GM23248 (cell line): ENCODE data around the gene SH3BP1. TPM values are rescaled to one million over a fixed set of nuclear protein-coding genes. Genes with fewer than 3 reads are reported as not detected.

Experiments used
- DNase-seq: peaks from one replicate; pipeline ENCODE4 v3.0.0-alpha.2; 2015
- H2AFZ ChIP-seq: fragments of 200-600 bp; sonication (generic); 2 replicates; pipeline ENCODE4 v1.6.1; 2016; ENCODE audit warnings: antibody characterized with exemption
- H3F3A ChIP-seq: fragments of 200-600 bp; sonication (generic); 2 replicates; pipeline ENCODE4 v1.6.1; 2016; ENCODE audit warnings: mild to moderate bottlenecking, antibody characterized with exemption, mixed run types; ENCODE audit not compliant: insufficient read depth
- H3K27ac ChIP-seq: fragments of 200-600 bp; sonication (generic); 2 replicates; pipeline ENCODE4 v1.5.1; 2016; ENCODE audit warnings: mild to moderate bottlenecking
- H3K27me3 ChIP-seq: fragments of 200-600 bp; sonication (generic); replicated peaks from 2 replicates; pipeline ENCODE4 v1.6.1; 2016; ENCODE audit warnings: mild to moderate bottlenecking; ENCODE audit not compliant: insufficient read depth
- H3K36me3 ChIP-seq: fragments of 200-600 bp; sonication (generic); 2 replicates; pipeline ENCODE4 v1.6.1; 2016; ENCODE audit warnings: low read depth, mild to moderate bottlenecking
- H3K4me1 ChIP-seq: fragments of 200-600 bp; sonication (generic); 2 replicates; pipeline ENCODE4 v1.6.1; 2016; ENCODE audit warnings: mild to moderate bottlenecking; ENCODE audit not compliant: insufficient read depth
- H3K4me2 ChIP-seq: fragments of 200-600 bp; sonication (generic); one replicate; pipeline ENCODE4 v1.6.1; 2016; ENCODE audit warnings: mild to moderate bottlenecking; ENCODE audit not compliant: unreplicated experiment
- H3K4me3 ChIP-seq: fragments of 200-600 bp; sonication (generic); 2 replicates; pipeline ENCODE4 v1.5.1; 2016; ENCODE audit warnings: mild to moderate bottlenecking
- H3K79me2 ChIP-seq: fragments of 200-600 bp; sonication (generic); 2 replicates; pipeline ENCODE4 v1.6.1; 2016; ENCODE audit warnings: mild to moderate bottlenecking; ENCODE audit not compliant: insufficient read depth
- H3K9ac ChIP-seq: fragments of 200-600 bp; sonication (generic); 2 replicates; pipeline ENCODE4 v1.6.1; 2016; ENCODE audit warnings: mild to moderate bottlenecking
- H3K9me2 ChIP-seq: fragments of 200-600 bp; sonication (generic); 2 replicates; pipeline ENCODE4 v1.6.1; 2016; ENCODE audit warnings: mixed run types, mild to moderate bottlenecking, moderate library complexity; ENCODE audit not compliant: insufficient read depth
- H3K9me3 ChIP-seq: fragments of 200-600 bp; sonication (generic); one replicate; pipeline ENCODE4 v1.6.1; 2017; ENCODE audit warnings: low read depth
- H4K20me1 ChIP-seq: fragments of 200-600 bp; sonication (generic); 2 replicates; pipeline ENCODE4 v1.6.0; 2016; ENCODE audit not compliant: insufficient read depth
- EZH2 ChIP-seq: fragments of 200-600 bp; sonication (generic); IDR thresholded peaks from 2 replicates; pipeline ENCODE4 v1.6.1; 2018; ENCODE audit warnings: antibody characterized with exemption, mild to moderate bottlenecking; ENCODE audit not compliant: insufficient read depth, poor library complexity, severe bottlenecking
- EZH2phosphoT487 ChIP-seq: fragments of 200-600 bp; sonication (generic); IDR thresholded peaks from 2 replicates; pipeline ENCODE4 v1.6.1; 2018; ENCODE audit warnings: antibody characterized with exemption, moderate library complexity, mild to moderate bottlenecking, low read depth; ENCODE audit not compliant: insufficient read depth
- WGBS, 2 experiments: methylation state at CpG; one replicate each; pipeline ENCODE4 v1.1.6; 2015 to 2017; ENCODE audit warnings: low lambda C conversion rate in 2 of 2, low coverage in 1 of 2; ENCODE audit errors: missing lambda C conversion rate in 2 of 2; 5-methylcytosine and 5-hydroxymethylcytosine counted together
- in situ Hi-C: fragments of 300-500 bp; cut with MboI; formaldehyde crosslinking; loops from 2 replicates; pipeline ENCODE4 v1.15.0; 2020
- polyA plus RNA-seq: library from polyadenylated mRNA; unstranded; fragments of >200 nt; fragmentation: Nextera tagmentation; extraction: Ambion mirVana; gene quantifications from 2 replicates; pipeline ENCODE4 v1.2.1, GENCODE V29; 2016
- total RNA-seq: library from RNA; depleted of rRNA; stranded (reverse); fragments of >200 nt; shearing (Covaris generic); gene quantifications from 2 replicates; pipeline ENCODE4 v1.2.3, GENCODE V29; 2014

Gene SH3BP1
- total and polyA plus RNA-seq, 2 experiments from 2014 or later, result 0.81 to 9.9 TPM

DNA sequence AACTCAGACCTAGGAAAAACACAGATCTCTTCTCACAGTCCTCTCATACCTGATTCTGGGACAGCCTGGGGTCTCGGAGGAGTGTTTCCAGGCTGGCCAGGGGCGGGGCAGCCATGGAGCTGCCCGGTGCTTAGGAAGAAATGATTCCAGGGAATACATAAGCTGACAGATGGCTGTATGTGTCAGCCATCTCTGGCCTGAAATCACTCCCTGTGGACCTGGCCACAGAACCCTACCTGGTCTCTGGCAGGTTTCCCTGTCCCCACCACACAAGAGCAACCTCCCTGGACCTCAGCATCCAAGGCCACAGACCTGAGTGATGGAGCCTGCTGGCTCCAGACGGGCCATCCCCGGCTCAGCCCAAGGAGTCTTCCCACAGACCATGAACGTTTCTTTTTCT, 20.8 kb upstream of the SH3BP1 start:
- Histone ChIP-seq H3K9me2 (no peaks in the 10 kb centered on the region), H4K20me1 (no peaks in the 10 kb centered on the region), H3K9ac (no peak overlapping the region), H2AFZ (no peak overlapping the region), H3K36me3 (no peaks in the 10 kb centered on the region), H3K4me3 (no peak overlapping the region), H3K9me3 (no peaks in the 10 kb centered on the region), H3F3A (no peaks in the 10 kb centered on the region), H3K79me2 (no peaks in the 10 kb centered on the region), H3K27ac (no peak overlapping the region), H3K4me2 (no peak overlapping the region), H3K4me1 (no peaks in the 10 kb centered on the region), H3K27me3 (no peaks in the 10 kb centered on the region)
- DNase-seq, result no peak
- 82 to 84% methylated on average over 6 of the region's 6 CpGs for whole genome bisulfite sequencing, 2 experiments
- TF ChIP-seq EZH2 (no peak), EZH2phosphoT487 (no peak)
- in situ Hi-C loops, result no loop called here

DNA sequence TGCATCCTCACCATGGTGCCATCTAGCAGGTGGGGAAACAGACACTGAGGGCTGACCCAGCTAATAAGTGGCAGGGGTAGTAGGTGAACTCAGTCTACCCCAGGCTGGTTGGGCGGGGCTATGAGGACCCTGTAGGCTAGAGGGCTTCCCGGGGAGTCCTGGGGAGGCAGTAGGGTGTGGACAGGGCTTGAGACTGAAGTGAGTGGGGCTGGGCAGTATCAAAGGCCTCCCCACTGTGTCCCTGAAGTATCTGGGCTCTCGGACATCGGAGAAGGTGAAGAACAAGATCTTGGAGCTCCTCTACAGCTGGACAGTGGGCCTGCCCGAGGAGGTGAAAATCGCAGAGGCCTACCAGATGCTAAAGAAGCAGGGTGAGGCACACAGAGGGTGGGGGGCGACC, 19.5 kb upstream of the SH3BP1 start:
- Histone ChIP-seq H3K9me3 (no peaks in the 10 kb centered on the region), H3F3A (no peaks in the 10 kb centered on the region), H3K4me3 (no peak overlapping the region), H3K9me2 (no peaks in the 10 kb centered on the region), H3K4me1 (no peaks in the 10 kb centered on the region), H3K4me2 (no peak overlapping the region), H3K9ac (no peak overlapping the region), H3K36me3 (no peaks in the 10 kb centered on the region), H3K79me2 (no peaks in the 10 kb centered on the region), H3K27me3 (no peaks in the 10 kb centered on the region), H3K27ac (no peak overlapping the region), H2AFZ (no peak overlapping the region), H4K20me1 (no peaks in the 10 kb centered on the region)
- WGBS, 2 experiments, result 77 to 79% methylated on average over 7 of the region's 7 CpGs
- DNase-seq, result no peak
- TF ChIP-seq EZH2 (no peak), EZH2phosphoT487 (no peak)
- in situ Hi-C loops, result loop anchor here (10.0 kb wide), 1 partner anchor 175 kb away; no protein-coding TSS in a partner anchor

DNA sequence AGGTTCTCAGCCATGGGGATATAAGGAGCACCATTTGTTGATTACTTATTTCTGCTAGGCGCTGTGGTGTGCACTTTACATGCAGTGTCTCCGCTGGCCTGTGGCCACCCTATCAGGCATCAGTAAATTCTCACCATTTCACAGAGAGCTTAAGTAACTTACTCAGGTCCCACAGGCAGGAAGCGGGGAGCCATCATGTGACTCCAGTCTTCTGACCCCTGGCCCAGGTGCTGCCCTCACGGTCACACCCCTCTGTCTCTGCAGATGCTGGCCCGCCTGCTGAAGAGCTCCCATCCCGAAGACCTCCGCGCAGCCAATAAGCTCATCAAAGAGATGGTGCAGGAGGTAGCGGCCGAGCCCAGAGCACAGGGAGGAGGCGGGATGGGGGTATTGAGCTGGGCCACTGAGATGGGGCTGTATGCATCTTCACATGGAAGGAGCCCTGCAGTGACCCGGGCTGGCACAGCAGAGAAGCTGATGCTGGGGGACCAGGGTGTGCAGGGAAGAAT, 18.1 kb upstream of the SH3BP1 start:
- no peak overlapping the region for H3K4me2 ChIP-seq
- no peak overlapping the region for H3K9ac ChIP-seq
- DNase-seq, result no peak
- no peaks in the 10 kb centered on the region for H3K9me2 ChIP-seq
- H3F3A ChIP-seq, result no peaks in the 10 kb centered on the region
- no peaks in the 10 kb centered on the region for H4K20me1 ChIP-seq
- TF ChIP-seq EZH2phosphoT487 (no peak), EZH2 (no peak)
- no peak overlapping the region for H3K27ac ChIP-seq
- H3K36me3 ChIP-seq, result no peaks in the 10 kb centered on the region
- in situ Hi-C loops, result loop anchor here (10.0 kb wide), 1 partner anchor 173 kb away; no protein-coding TSS in a partner anchor
- H3K4me1 ChIP-seq, result no peaks in the 10 kb centered on the region
- no peaks in the 10 kb centered on the region for H3K27me3 ChIP-seq
- no peak overlapping the region for H3K4me3 ChIP-seq
- no peaks in the 10 kb centered on the region for H3K9me3 ChIP-seq
- no peak overlapping the region for H2AFZ ChIP-seq
- no peaks in the 10 kb centered on the region for H3K79me2 ChIP-seq
- WGBS, 2 experiments, result 91 to 94% methylated on average over 12 of the region's 12 CpGs

DNA sequence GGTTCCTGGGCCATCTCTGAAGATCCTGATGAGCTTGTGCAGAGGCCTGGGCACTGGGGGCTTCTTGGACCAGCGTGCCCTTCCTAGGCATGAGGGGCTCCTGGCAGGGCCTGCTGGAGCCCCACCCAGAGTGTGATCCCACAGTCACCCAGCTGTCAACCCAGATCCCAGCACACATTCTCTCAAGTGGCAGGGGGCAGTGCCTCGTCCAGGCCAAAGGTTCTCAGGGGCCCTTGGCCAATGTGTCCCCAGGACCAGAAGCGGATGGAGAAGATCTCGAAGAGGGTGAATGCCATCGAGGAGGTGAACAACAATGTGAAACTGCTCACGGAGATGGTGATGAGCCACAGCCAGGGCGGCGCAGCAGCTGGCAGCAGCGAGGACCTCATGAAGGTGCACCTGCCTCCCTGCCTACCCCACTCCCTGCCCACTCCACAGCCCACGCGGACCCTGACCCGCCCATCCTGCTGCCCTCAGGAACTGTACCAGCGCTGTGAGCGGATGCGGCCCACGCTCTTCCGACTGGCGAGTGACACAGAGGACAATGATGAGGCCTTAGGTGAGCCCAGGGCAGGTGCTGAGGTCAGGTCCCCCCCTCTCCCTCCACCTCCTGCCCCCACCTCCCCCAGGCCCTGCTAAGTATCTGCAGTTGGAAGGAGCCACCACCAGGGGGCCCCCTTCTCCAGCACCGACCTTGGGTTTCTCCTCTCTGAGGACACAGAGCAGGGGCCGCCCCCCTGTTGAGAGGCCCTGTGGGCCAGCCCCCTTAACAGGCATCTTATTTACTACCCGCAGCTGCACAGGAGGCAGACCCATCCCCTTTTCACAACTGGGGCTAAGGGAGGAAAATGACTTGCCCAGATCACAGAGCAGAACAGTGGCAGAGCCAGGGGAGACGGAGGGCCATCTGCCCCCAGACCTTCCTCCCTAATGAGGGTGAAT, 16.1 kb upstream of the SH3BP1 start:
- Histone ChIP-seq H4K20me1 (no peaks in the 10 kb centered on the region), H3K9me2 (no peaks in the 10 kb centered on the region), H3K27me3 (no peaks in the 10 kb centered on the region), H3K79me2 (no peaks in the 10 kb centered on the region), H2AFZ (no peak overlapping the region), H3K4me1 (no peaks in the 10 kb centered on the region), H3F3A (no peaks in the 10 kb centered on the region), H3K36me3 (no peaks in the 10 kb centered on the region), H3K4me3 (no peak overlapping the region), H3K9ac (no peak overlapping the region), H3K27ac (no peak overlapping the region), H3K9me3 (no peaks in the 10 kb centered on the region), H3K4me2 (no peak overlapping the region)
- DNase-seq, result peak; percentile 65
- in situ Hi-C loops, result loop anchor here (10.0 kb wide), 1 partner anchor 171 kb away; no protein-coding TSS in a partner anchor
- TF ChIP-seq EZH2 (no peak), EZH2phosphoT487 (no peak)
- WGBS, 2 experiments, result 63 to 66% methylated on average over 16 to 22 of the region's 22 CpGs
